ENCODE measurements around the gene PROM1. TPM values are rescaled to one million over a fixed set of nuclear protein-coding genes. Genes with fewer than 3 reads are reported as not detected.

The PROM1 gene
- total and polyA plus RNA-seq, 12 donors: 1.2 to 19.3 (median 3.4) TPM

DNA sequence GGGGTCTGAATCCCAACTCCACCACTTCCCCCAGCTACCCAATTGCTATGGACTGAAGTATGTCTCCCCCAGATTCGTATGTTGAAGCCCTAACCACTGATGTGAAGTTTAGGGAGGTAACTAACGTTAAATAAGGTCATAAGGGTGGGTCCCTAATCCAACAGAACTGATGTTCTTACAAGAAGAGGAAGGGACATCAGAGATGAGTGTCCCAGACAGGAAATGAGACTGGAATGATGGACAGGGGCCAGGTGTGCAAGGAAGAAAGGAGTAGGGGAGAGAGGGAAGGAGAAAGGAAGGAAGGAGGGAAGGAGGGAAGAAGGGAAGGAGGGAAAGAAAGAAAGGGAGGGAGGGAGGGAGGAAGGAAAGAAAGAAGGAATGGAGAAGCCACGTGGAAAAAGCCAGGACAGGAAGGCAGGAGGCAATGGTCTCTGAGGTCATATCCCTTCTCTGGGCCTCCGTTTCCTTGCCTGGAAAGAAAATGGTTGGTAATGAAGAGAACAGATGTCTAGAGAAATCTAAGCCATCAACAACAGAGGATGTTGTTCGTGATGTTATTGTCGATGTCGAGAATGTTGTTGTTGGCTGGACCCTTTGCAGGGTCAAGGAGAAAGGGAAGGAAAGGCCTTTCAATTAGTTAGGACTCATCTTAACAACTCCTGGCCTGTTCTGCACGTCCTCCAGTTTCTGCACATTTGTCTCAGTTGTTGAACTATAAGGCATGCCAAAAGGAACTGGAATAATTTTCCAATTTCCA, 61.8 kb downstream of the PROM1 start:
- 55 to 59% methylated on average over 8 of the region's 8 CpGs for WGBS, 2 donors
- peak overlapping the region in 8 of 10 donors; percentile 28 to 76 (median 51) for H3K27ac ChIP-seq
- peaks cover 0 to 55% (median 9%) of the 10 kb centered on the region in 9 donors for H3K4me1 ChIP-seq
- peaks cover 0 to 6% (median 0%) of the 10 kb centered on the region in 9 donors for H3K36me3 ChIP-seq
- no peaks in the 10 kb centered on the region for H3K27me3 ChIP-seq
- DNase-seq (peak in 1 of 2 donors; percentile 38), ATAC-seq (peak; percentile 43 to 82 (median 68))
- no peaks in the 10 kb centered on the region for H3K9me3 ChIP-seq
- H3K4me3 ChIP-seq: no peak overlapping the region
- intact Hi-C loops (cut with DNase I): loop anchor here in 2 of 10 donors (10.0 kb wide), 1 partner anchor 173 kb away; no protein-coding TSS in a partner anchor
- TF ChIP-seq, protein P1, sequence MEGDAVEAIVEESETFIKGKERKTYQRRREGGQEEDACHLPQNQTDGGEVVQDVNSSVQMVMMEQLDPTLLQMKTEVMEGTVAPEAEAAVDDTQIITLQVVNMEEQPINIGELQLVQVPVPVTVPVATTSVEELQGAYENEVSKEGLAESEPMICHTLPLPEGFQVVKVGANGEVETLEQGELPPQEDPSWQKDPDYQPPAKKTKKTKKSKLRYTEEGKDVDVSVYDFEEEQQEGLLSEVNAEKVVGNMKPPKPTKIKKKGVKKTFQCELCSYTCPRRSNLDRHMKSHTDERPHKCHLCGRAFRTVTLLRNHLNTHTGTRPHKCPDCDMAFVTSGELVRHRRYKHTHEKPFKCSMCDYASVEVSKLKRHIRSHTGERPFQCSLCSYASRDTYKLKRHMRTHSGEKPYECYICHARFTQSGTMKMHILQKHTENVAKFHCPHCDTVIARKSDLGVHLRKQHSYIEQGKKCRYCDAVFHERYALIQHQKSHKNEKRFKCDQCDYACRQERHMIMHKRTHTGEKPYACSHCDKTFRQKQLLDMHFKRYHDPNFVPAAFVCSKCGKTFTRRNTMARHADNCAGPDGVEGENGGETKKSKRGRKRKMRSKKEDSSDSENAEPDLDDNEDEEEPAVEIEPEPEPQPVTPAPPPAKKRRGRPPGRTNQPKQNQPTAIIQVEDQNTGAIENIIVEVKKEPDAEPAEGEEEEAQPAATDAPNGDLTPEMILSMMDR (IDR thresholded peaks at IDR 0.05): no peak

DNA sequence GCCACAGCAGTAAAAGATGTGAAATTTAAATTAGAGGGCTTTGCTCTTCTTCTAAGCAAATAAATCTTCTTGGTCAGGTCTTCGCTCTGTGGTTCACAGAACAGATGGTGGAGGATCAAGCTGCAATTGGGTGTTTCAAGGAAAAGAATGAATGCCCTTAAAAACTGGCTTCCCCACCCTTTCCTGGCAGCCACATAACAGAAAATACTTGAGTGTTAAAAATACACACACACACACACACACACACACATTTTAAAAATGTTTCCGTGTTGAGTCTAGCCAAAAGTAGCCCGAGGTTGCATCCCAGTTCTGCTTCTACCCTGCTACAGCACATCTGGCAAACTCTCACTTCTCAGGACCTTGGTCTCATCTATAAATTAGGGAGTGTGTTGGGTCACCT, 64.2 kb downstream of the PROM1 start:
- Histone ChIP-seq H3K4me3 (no peak overlapping the region), H3K9me3 (no peaks in the 10 kb centered on the region), H3K4me1 (peaks cover 0 to 43% (median 0%) of the 10 kb centered on the region in 9 donors), H3K27ac (no peak overlapping the region), H3K27me3 (no peaks in the 10 kb centered on the region), H3K36me3 (peaks cover 0 to 27% (median 0%) of the 10 kb centered on the region in 9 donors)
- DNase-seq: no peak
- WGBS, 2 donors: 36 to 39% methylated on average over 3 of the region's 3 CpGs
- intact Hi-C loops (cut with DNase I): loop anchor here in 2 of 10 donors (10.0 kb wide), 1 partner anchor 175 kb away; no protein-coding TSS in a partner anchor
- no peak for ATAC-seq
- TF ChIP-seq, protein P1 (IDR thresholded peaks at IDR 0.05): no peak

DNA sequence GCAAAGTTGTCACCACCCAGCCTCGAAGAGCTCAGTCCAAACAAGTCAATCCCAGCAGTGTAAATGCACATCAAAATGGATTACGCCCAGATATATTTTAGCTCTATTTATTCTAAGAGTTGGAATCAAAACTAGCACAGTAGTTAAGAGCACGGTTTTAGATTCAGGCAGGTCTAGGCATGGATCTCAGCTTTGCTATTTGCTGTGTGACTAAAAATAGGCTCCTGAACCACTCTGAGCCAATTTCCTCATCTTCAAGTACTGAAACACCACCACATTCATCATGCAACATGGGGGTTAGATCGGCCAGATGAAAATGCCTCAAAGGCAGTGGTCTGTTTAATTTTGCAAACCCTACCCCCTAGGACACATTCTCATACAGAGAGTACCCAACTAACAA, 65.0 kb downstream of the PROM1 start:
- Histone ChIP-seq H3K36me3 (peaks cover 0 to 35% (median 0%) of the 10 kb centered on the region in 9 donors), H3K27ac (no peak overlapping the region), H3K27me3 (no peaks in the 10 kb centered on the region), H3K4me3 (no peak overlapping the region), H3K9me3 (no peaks in the 10 kb centered on the region), H3K4me1 (peaks cover 0 to 39% (median 0%) of the 10 kb centered on the region in 9 donors)
- ATAC-seq (no peak), DNase-seq (no peak)
- intact Hi-C loops (cut with DNase I): no loop called here
- TF ChIP-seq, protein P1 (IDR thresholded peaks at IDR 0.05): no peak
- WGBS, 2 donors: 92 to 93% methylated on average over 4 of the region's 4 CpGs

DNA sequence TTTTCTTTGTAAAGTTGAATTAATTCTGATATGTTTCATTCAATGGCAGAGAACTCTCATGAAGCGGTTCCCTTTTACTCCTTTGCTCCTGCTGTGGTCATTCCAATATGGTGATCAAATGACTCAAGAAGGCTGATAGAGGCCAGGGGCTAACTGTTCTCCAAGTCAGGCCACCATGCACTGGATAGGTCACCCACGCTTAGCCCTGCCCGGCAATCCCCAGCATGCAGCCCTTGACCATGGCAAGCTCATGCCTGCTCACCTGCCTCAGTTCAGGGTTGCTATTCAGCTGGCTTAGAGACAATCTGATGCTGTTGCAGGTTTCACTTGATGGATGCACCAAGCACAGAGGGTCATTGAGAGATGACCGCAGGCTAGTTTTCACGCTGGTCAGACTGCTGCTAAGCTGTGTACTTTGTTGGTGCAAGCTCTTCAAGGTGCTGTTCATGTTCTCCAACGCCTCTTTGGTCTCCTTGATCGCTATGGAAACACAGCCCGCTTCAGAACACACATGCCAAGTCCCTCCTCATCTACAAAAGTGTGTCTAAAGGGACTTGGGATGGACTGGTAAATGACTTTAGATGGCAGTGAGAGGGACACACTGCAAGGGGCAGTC, 65.7 kb downstream of the PROM1 start:
- H3K27me3 ChIP-seq: no peaks in the 10 kb centered on the region
- ATAC-seq (peak in 1 of 8 donors; percentile 41), DNase-seq (no peak)
- H3K27ac ChIP-seq: no peak overlapping the region
- 88 to 92% methylated on average over 8 of the region's 8 CpGs for WGBS, 2 donors
- H3K36me3 ChIP-seq: peaks cover 0 to 42% (median 0%) of the 10 kb centered on the region in 9 donors
- peaks cover 0 to 32% (median 0%) of the 10 kb centered on the region in 9 donors for H3K4me1 ChIP-seq
- intact Hi-C loops (cut with DNase I): no loop called here
- no peak overlapping the region for H3K4me3 ChIP-seq
- no peaks in the 10 kb centered on the region for H3K9me3 ChIP-seq
- TF ChIP-seq, protein P1 (IDR thresholded peaks at IDR 0.05): no peak

All from heart right ventricle (tissue), 16 donors.